RKO (cell line): ENCODE data around the gene NCEH1.

Experiments used
- DNase-seq: peaks from one replicate; pipeline ENCODE4 v3.0.0-alpha.2; 2016; ENCODE audit warnings: low spot score

Gene NCEH1

GRCh38 chr3:172581757-172582166, 129.1 kb downstream of the NCEH1 start:
- DNase-seq: no peak

GRCh38 chr3:172580680-172581401, 130.0 kb downstream of the NCEH1 start:
- DNase-seq: no peak
